Transverse colon (tissue), 4 donors: ENCODE measurements around the gene MSANTD2.

Experiments used
- CTCF ChIP-seq, 5 experiments: fragments of 200-600 bp in 3 of 5; fragments of 450-650 bp in 2 of 5; sonication (generic) in 3 of 5; IDR thresholded peaks; 1 replicate in 2 of 5; 2 replicates in 3 of 5; pipeline ENCODE4 v1.5.1; 2016 to 2017; ENCODE audit warnings: antibody characterized with exemption in 5 of 5, inconsistent platforms in 3 of 5, mild to moderate bottlenecking in 2 of 5, moderate library complexity in 1 of 5
- EP300 ChIP-seq: sonication (generic); formaldehyde crosslinking; IDR thresholded peaks from one replicate; pipeline ENCODE4 v1.6.1; 2017; ENCODE audit warnings: antibody characterized with exemption, low read depth
- POLR2AphosphoS5 ChIP-seq, 3 donors: sonication (generic); formaldehyde crosslinking; IDR thresholded peaks; one replicate each; pipeline ENCODE4 v1.6.1; 2016; ENCODE audit warnings: antibody characterized with exemption in 3 of 3

- TF ChIP-seq CTCF (IDR thresholded peaks at IDR 0.05) (no peak), POLR2AphosphoS5 (IDR thresholded peaks at IDR 0.05) (no peak), EP300 (no peak)
These were observed 72.7 kb downstream of the MSANTD2 start for GRCh38 chr11:124727474-124727873.
